ENCODE results near the gene ONECUT3. TPM values are rescaled to one million over a fixed set of nuclear protein-coding genes. Genes with fewer than 3 reads are reported as not detected.

Gene ONECUT3
- total and polyA plus RNA-seq, 2 donors = under 0.01 to 0.02 TPM

- no peaks in the 10 kb centered on the region for H3K4me1 ChIP-seq (ENCODE audit: control insufficient read depth in 2 of 2, insufficient read depth in 2 of 2, low read length in 2 of 2)
- H3K27me3 ChIP-seq (ENCODE audit: control insufficient read depth in 2 of 2, insufficient read depth in 1 of 2, low read length in 1 of 2) = no peaks in the 10 kb centered on the region
- H3K36me3 ChIP-seq (ENCODE audit: control insufficient read depth in 2 of 2, insufficient read depth in 2 of 2, low read length in 1 of 2) = peaks cover 65 to 68% of the 10 kb centered on the region in 2 donors
- WGBS = 97% methylated on average over 57 of the region's 57 CpGs
- no peaks in the 10 kb centered on the region for H3K9me3 ChIP-seq (ENCODE audit: control insufficient read depth in 2 of 2, insufficient read depth in 1 of 2, low read length in 1 of 2)
- DNase-seq (ENCODE audit: low read depth in 6 of 9, low spot score in 9 of 9) = no peak
- H3K4me3 ChIP-seq (ENCODE audit: low read length in 2 of 2) = no peak overlapping the region
- no peak overlapping the region for H3K27ac ChIP-seq (ENCODE audit: low read depth in 1 of 2, low read length in 1 of 2)
Measured at GRCh38 chr19:1828279-1829238, 75.3 kb downstream of the ONECUT3 start.

GRCh38 chr19:1829958-1830357 is 76.7 kb downstream of the ONECUT3 start:
- no peaks in the 10 kb centered on the region for H3K9me3 ChIP-seq (ENCODE audit: control insufficient read depth in 2 of 2, insufficient read depth in 1 of 2, low read length in 1 of 2)
- H3K36me3 ChIP-seq (ENCODE audit: control insufficient read depth in 2 of 2, insufficient read depth in 2 of 2, low read length in 1 of 2) = peaks cover 57 to 65% of the 10 kb centered on the region in 2 donors
- no peak overlapping the region for H3K4me3 ChIP-seq (ENCODE audit: low read length in 2 of 2)
- WGBS = 98% methylated on average over 11 of the region's 11 CpGs
- H3K27me3 ChIP-seq (ENCODE audit: control insufficient read depth in 2 of 2, insufficient read depth in 1 of 2, low read length in 1 of 2) = no peaks in the 10 kb centered on the region
- DNase-seq (ENCODE audit: low read depth in 6 of 9, low spot score in 9 of 9) = no peak
- H3K27ac ChIP-seq (ENCODE audit: low read depth in 1 of 2, low read length in 1 of 2) = no peak overlapping the region
- H3K4me1 ChIP-seq (ENCODE audit: control insufficient read depth in 2 of 2, insufficient read depth in 2 of 2, low read length in 2 of 2) = no peaks in the 10 kb centered on the region

- H3K27ac ChIP-seq (ENCODE audit: low read depth in 1 of 2, low read length in 1 of 2) = no peak overlapping the region
- no peak for DNase-seq (ENCODE audit: low read depth in 6 of 9, low spot score in 9 of 9)
- H3K27me3 ChIP-seq (ENCODE audit: control insufficient read depth in 2 of 2, insufficient read depth in 1 of 2, low read length in 1 of 2) = no peaks in the 10 kb centered on the region
- 97% methylated on average over 15 of the region's 15 CpGs for WGBS
- no peaks in the 10 kb centered on the region for H3K4me1 ChIP-seq (ENCODE audit: control insufficient read depth in 2 of 2, insufficient read depth in 2 of 2, low read length in 2 of 2)
- H3K9me3 ChIP-seq (ENCODE audit: control insufficient read depth in 2 of 2, insufficient read depth in 1 of 2, low read length in 1 of 2) = no peaks in the 10 kb centered on the region
- H3K4me3 ChIP-seq (ENCODE audit: low read length in 2 of 2) = no peak overlapping the region
- peaks cover 57 to 69% of the 10 kb centered on the region in 2 donors for H3K36me3 ChIP-seq (ENCODE audit: control insufficient read depth in 2 of 2, insufficient read depth in 2 of 2, low read length in 1 of 2)
Measured at GRCh38 chr19:1830568-1830967, 77.3 kb downstream of the ONECUT3 start.

Other genes starting within 250 kb of the ONECUT3 start
- gene ADAMTSL5, start 240.5 kb upstream of the ONECUT3 start, total RNA-seq = 0.05 TPM
- gene ADAMTSL5, start 240.5 kb upstream of the ONECUT3 start, polyA plus RNA-seq = 0.21 TPM
- gene PLK5, start 229.4 kb upstream of the ONECUT3 start, total RNA-seq = 0.09 TPM
- gene PLK5, start 229.4 kb upstream of the ONECUT3 start, polyA plus RNA-seq = 0.25 TPM
- gene MEX3D, start 185.2 kb upstream of the ONECUT3 start, total RNA-seq = 13.0 TPM
- 5.4 TPM for gene MEX3D, start 185.2 kb upstream of the ONECUT3 start, polyA plus RNA-seq
- 64.8 TPM for gene MBD3, start 160.6 kb upstream of the ONECUT3 start, total RNA-seq
- 99.9 TPM for gene MBD3, start 160.6 kb upstream of the ONECUT3 start, polyA plus RNA-seq
- gene UQCR11, start 148.0 kb upstream of the ONECUT3 start, total RNA-seq = 167 TPM
- 108 TPM for gene UQCR11, start 148.0 kb upstream of the ONECUT3 start, polyA plus RNA-seq
- 76.0 TPM for gene TCF3, start 100.9 kb upstream of the ONECUT3 start, total RNA-seq
- 81.2 TPM for gene TCF3, start 100.9 kb upstream of the ONECUT3 start, polyA plus RNA-seq
- gene ATP8B3, start 58.8 kb downstream of the ONECUT3 start, total RNA-seq = 1.3 TPM
- 3.6 TPM for gene ATP8B3, start 58.8 kb downstream of the ONECUT3 start, polyA plus RNA-seq
- 3.8 TPM for gene REXO1, start 95.0 kb downstream of the ONECUT3 start, total RNA-seq
- 28.7 TPM for gene REXO1, start 95.0 kb downstream of the ONECUT3 start, polyA plus RNA-seq
- gene KLF16, start 110.1 kb downstream of the ONECUT3 start, total RNA-seq = 3.2 TPM
- gene KLF16, start 110.1 kb downstream of the ONECUT3 start, polyA plus RNA-seq = 8.4 TPM
- gene ABHD17A, start 132.0 kb downstream of the ONECUT3 start, total RNA-seq = 97.4 TPM
- 90.4 TPM for gene ABHD17A, start 132.0 kb downstream of the ONECUT3 start, polyA plus RNA-seq
- 2.0 TPM for gene ADAT3, start 151.9 kb downstream of the ONECUT3 start, total RNA-seq
- gene ADAT3, start 151.9 kb downstream of the ONECUT3 start, polyA plus RNA-seq = 4.5 TPM
- gene SCAMP4, start 151.9 kb downstream of the ONECUT3 start, total RNA-seq = 9.2 TPM
- 21.9 TPM for gene SCAMP4, start 151.9 kb downstream of the ONECUT3 start, polyA plus RNA-seq
- gene CSNK1G2, start 187.7 kb downstream of the ONECUT3 start, total RNA-seq = 52.0 TPM
- 80.9 TPM for gene CSNK1G2, start 187.7 kb downstream of the ONECUT3 start, polyA plus RNA-seq

All from thymus (tissue), 11 donors.